WTC11 (cell line): Measurements from ENCODE around the gene ZBP1. TPM values are rescaled to one million over a fixed set of nuclear protein-coding genes. Genes with fewer than 3 reads are reported as not detected.

Experiments used
- ATAC-seq: fragments of 200-7000 bp; cut with Tn5 transposase; 2 replicates; pipeline ENCODE4 v1.10.0; 2021; ENCODE audit warnings: mild to moderate bottlenecking, moderate library complexity
- CTCF ChIA-PET: fragments of 300-600 bp; sonication (Branson Sonifier 250); formaldehyde crosslinking; loops from one replicate; lab custom pipeline; 2021; ENCODE audit warnings: antibody characterized with exemption; lab: Charles Lee
- POLR2A ChIA-PET: fragments of 350-600 bp; sonication (Branson Sonifier 250); formaldehyde crosslinking; loops from one replicate; lab custom pipeline; 2021; ENCODE audit warnings: antibody characterized with exemption; lab: Charles Lee
- DNase-seq: peaks from one replicate; pipeline ENCODE4 v3.0.0; 2021; ENCODE audit warnings: low spot score
- H3K27ac Mint-ChIP-seq: 2 replicates; pipeline ENCODE4 v1.8.0; 2021; ENCODE audit warnings: mixed read lengths
- H3K27me3 Mint-ChIP-seq: 2 replicates; pipeline ENCODE4 v1.8.0; 2021; ENCODE audit warnings: low read depth, mild to moderate bottlenecking, moderate library complexity, mixed read lengths
- H3K36me3 Mint-ChIP-seq: 2 replicates; pipeline ENCODE4 v1.8.0; 2021; ENCODE audit warnings: mixed read lengths
- H3K4me1 Mint-ChIP-seq: 2 replicates; pipeline ENCODE4 v1.8.0; 2022; ENCODE audit warnings: mixed read lengths
- H3K4me3 Mint-ChIP-seq: 2 replicates; pipeline ENCODE4 v1.8.0; 2021; ENCODE audit warnings: mild to moderate bottlenecking, moderate library complexity, mixed read lengths
- H3K9me3 Mint-ChIP-seq: 2 replicates; pipeline ENCODE4 v1.8.0; 2021; ENCODE audit warnings: mixed read lengths
- AFF4 ChIP-seq: sonication (generic); formaldehyde crosslinking; IDR thresholded peaks from 2 replicates; pipeline ENCODE4 v1.8.1; 2023; ENCODE audit warnings: mild to moderate bottlenecking, missing genetic modification reagents, borderline replicate concordance
- ATF3 ChIP-seq: sonication (generic); formaldehyde crosslinking; conservative IDR thresholded peaks from 2 replicates; pipeline ENCODE4 v1.8.1; 2022; ENCODE audit warnings: mild to moderate bottlenecking, missing genetic modification reagents
- CBFB ChIP-seq: sonication (generic); formaldehyde crosslinking; IDR thresholded peaks from 2 replicates; pipeline ENCODE4 v1.8.1; 2022; ENCODE audit warnings: mild to moderate bottlenecking, low read depth, missing genetic modification reagents
- CDX4 ChIP-seq: fragments of 250-450 bp; sonication (Bioruptor Pico); IDR thresholded peaks from 2 replicates; pipeline ENCODE4 v1.9.0; 2021; ENCODE audit warnings: moderate library complexity, mild to moderate bottlenecking, inconsistent platforms, borderline replicate concordance
- CREB1 ChIP-seq: sonication (generic); formaldehyde crosslinking; IDR thresholded peaks from 2 replicates; pipeline ENCODE4 v1.8.0; 2023; ENCODE audit warnings: mild to moderate bottlenecking, missing genetic modification reagents
- E2F5 ChIP-seq: sonication (generic); formaldehyde crosslinking; IDR thresholded peaks from 2 replicates; pipeline ENCODE4 v1.8.1; 2022; ENCODE audit warnings: mild to moderate bottlenecking, moderate library complexity, missing genetic modification reagents
- FOXP1 ChIP-seq: sonication (generic); formaldehyde crosslinking; IDR thresholded peaks from 2 replicates; pipeline ENCODE4 v1.8.0; 2022; ENCODE audit warnings: missing genetic modification reagents, mild to moderate bottlenecking, moderate library complexity, borderline replicate concordance
- HMGXB4 ChIP-seq: sonication (generic); formaldehyde crosslinking; IDR thresholded peaks from 2 replicates; pipeline ENCODE4 v1.8.1; 2023; ENCODE audit warnings: mild to moderate bottlenecking, moderate library complexity, missing genetic modification reagents
- MAX ChIP-seq: sonication (generic); formaldehyde crosslinking; IDR thresholded peaks from 2 replicates; pipeline ENCODE4 v1.8.0; 2022; ENCODE audit warnings: mild to moderate bottlenecking, missing genetic modification reagents
- MLX ChIP-seq: sonication (generic); formaldehyde crosslinking; IDR thresholded peaks from 2 replicates; pipeline ENCODE4 v1.8.1; 2023; ENCODE audit warnings: mild to moderate bottlenecking, missing genetic modification reagents, moderate library complexity
- NFATC4 ChIP-seq: fragments of 250-450 bp; sonication (Bioruptor Pico); IDR thresholded peaks from 2 replicates; pipeline ENCODE4 v1.9.0; 2021; ENCODE audit warnings: mild to moderate bottlenecking
- NR3C1 ChIP-seq: sonication (generic); formaldehyde crosslinking; conservative IDR thresholded peaks from 2 replicates; pipeline ENCODE4 v1.8.1; 2023; ENCODE audit warnings: low read depth, mild to moderate bottlenecking, missing genetic modification reagents
- PRRX2 ChIP-seq: fragments of 250-450 bp; sonication (Bioruptor Pico); IDR thresholded peaks from 2 replicates; pipeline ENCODE4 v1.8.0; 2021; ENCODE audit warnings: mild to moderate bottlenecking
- STAT6 ChIP-seq: sonication (generic); formaldehyde crosslinking; conservative IDR thresholded peaks from 2 replicates; pipeline ENCODE4 v1.8.1; 2023; ENCODE audit warnings: mild to moderate bottlenecking, low read depth, missing genetic modification reagents, moderate library complexity
- TEAD4 ChIP-seq: sonication (generic); formaldehyde crosslinking; IDR thresholded peaks from 2 replicates; pipeline ENCODE4 v1.8.0; 2022; ENCODE audit warnings: mild to moderate bottlenecking, missing genetic modification reagents
- ZBTB43 ChIP-seq: sonication (generic); formaldehyde crosslinking; IDR thresholded peaks from 2 replicates; pipeline ENCODE4 v1.8.1; 2023; ENCODE audit warnings: mild to moderate bottlenecking, missing genetic modification reagents
- ZNF138 ChIP-seq: sonication (generic); formaldehyde crosslinking; conservative IDR thresholded peaks from 2 replicates; pipeline ENCODE4 v1.8.1; 2022; ENCODE audit warnings: mild to moderate bottlenecking, moderate library complexity, missing genetic modification reagents
- ZNF263 ChIP-seq: sonication (generic); formaldehyde crosslinking; IDR thresholded peaks from 2 replicates; pipeline ENCODE4 v1.8.1; 2022; ENCODE audit warnings: low read depth, mild to moderate bottlenecking, moderate library complexity, missing genetic modification reagents
- ZNF396 ChIP-seq: fragments of 250-450 bp; sonication (Bioruptor Pico); IDR thresholded peaks from 2 replicates; pipeline ENCODE4 v1.8.0; 2021; ENCODE audit warnings: mild to moderate bottlenecking, moderate library complexity, borderline replicate concordance
- total RNA-seq: library from RNA; stranded (reverse); gene quantifications from 3 replicates; pipeline ENCODE4 v1.2.3, GENCODE V29; 2021
- TF ChIP-seq, protein P1 (sequence below): sonication (generic); formaldehyde crosslinking; IDR thresholded peaks from 2 replicates; pipeline ENCODE4 v1.8.0; 2022; ENCODE audit warnings: mild to moderate bottlenecking, missing genetic modification reagents

ZBP1 gene
- total RNA-seq, 1 experiment from 2014 or later, result not detected

DNA sequence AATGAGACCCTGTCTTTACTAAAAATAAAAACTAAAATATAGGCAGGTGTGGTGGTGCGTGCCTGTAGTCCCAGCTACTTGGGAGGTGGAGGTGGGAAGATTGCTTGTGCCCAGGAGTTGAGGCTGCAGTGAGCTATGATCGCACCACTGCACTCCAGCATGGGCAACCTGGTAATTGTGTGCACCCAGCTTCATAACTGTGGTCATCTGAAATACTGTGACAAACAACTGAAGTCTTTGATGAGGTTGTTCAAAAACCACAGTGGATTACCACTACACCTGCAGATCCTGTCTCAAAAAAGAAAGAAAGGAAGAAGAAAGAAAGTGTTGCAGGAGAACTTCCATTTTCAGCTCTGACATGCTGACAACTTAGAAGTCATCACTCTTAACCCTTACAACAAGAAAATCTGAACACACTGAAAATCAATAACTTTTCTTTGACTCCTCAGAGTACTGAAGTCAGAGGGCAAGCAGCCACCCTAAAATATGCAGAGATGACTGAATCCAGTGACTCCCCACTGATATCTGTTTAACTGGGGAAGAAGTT, 13.8 kb upstream of the ZBP1 start:
- H3K9me3 Mint-ChIP-seq, result peaks cover 27% of the 10 kb centered on the region
- no peak overlapping the region for H3K4me3 Mint-ChIP-seq
- no peak overlapping the region for H3K27ac Mint-ChIP-seq
- H3K36me3 Mint-ChIP-seq, result peaks cover 2% of the 10 kb centered on the region; the same call in 1 of the 2 replicates
- POLR2A ChIA-PET, result no interaction called here
- CTCF ChIA-PET, result interaction anchor here (1.5 kb wide), 1 partner anchor 11 kb away, joined by 5 read pairs; no protein-coding TSS in a partner anchor
- peaks cover 4% of the 10 kb centered on the region for H3K27me3 Mint-ChIP-seq
- DNase-seq (no peak), ATAC-seq (no peak)
- H3K4me1 Mint-ChIP-seq, result no peaks in the 10 kb centered on the region
- no peak for TF ChIP-seq CREB1 (CRISPR knock-in tag)
- no peak for TF ChIP-seq ATF3 (CRISPR knock-in tag)
- no peak for TF ChIP-seq PRRX2 (CRISPR knock-in tag)
- TF ChIP-seq HMGXB4 (CRISPR knock-in tag), result no peak
- no peak for TF ChIP-seq NR3C1 (CRISPR knock-in tag)
- TF ChIP-seq ZNF138 (CRISPR knock-in tag), result no peak
- TF ChIP-seq, protein P1, sequence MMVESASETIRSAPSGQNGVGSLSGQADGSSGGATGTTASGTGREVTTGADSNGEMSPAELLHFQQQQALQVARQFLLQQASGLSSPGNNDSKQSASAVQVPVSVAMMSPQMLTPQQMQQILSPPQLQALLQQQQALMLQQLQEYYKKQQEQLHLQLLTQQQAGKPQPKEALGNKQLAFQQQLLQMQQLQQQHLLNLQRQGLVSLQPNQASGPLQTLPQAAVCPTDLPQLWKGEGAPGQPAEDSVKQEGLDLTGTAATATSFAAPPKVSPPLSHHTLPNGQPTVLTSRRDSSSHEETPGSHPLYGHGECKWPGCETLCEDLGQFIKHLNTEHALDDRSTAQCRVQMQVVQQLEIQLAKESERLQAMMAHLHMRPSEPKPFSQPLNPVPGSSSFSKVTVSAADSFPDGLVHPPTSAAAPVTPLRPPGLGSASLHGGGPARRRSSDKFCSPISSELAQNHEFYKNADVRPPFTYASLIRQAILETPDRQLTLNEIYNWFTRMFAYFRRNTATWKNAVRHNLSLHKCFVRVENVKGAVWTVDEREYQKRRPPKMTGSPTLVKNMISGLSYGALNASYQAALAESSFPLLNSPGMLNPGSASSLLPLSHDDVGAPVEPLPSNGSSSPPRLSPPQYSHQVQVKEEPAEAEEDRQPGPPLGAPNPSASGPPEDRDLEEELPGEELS, result no peak
- no peak for TF ChIP-seq MLX (CRISPR knock-in tag)
- no peak for TF ChIP-seq ZNF263 (CRISPR knock-in tag)
- TF ChIP-seq CBFB, result no peak
- no peak for TF ChIP-seq FOXP1 (CRISPR knock-in tag)
- no peak for TF ChIP-seq ZNF396 (CRISPR knock-in tag)
- TF ChIP-seq MAX (CRISPR knock-in tag), result no peak
- no peak for TF ChIP-seq NFATC4 (CRISPR knock-in tag)
- TF ChIP-seq STAT6 (CRISPR knock-in tag), result no peak
- no peak for TF ChIP-seq TEAD4 (CRISPR knock-in tag)
- no peak for TF ChIP-seq ZBTB43 (CRISPR knock-in tag)
- no peak for TF ChIP-seq E2F5 (CRISPR knock-in tag)
- no peak for TF ChIP-seq AFF4
- TF ChIP-seq CDX4 (CRISPR knock-in tag), result no peak
